ENCODE data around the gene TNRC6A. TPM values are rescaled to one million over a fixed set of nuclear protein-coding genes. Genes with fewer than 3 reads are reported as not detected.

The TNRC6A gene
- total and polyA plus RNA-seq, 2 experiments from 2014 or later = 93.1 to 124 TPM

DNA sequence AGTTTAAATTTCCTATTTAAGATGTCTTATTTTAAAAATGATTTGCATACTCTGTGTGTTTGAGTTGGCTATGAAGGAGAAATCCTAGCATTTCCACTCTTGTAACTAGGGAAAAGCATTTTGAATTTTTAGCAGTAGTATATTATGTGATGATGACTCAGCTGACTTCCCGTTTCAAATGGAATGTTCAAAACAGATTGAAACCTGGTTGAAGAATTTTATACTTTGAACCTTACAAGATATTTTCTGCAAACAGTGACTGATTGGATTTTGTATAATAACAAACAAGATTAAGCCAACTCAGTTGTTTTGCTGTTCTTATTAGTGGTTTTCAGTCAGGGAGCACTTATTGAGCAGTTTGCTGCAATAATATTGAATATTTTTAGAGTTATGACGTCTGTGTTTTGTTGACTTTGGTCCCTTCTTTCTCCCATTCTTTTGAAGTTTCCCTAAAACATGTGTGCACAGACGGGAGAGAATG lies 8.0 kb downstream of the TNRC6A start:
- Histone ChIP-seq H2AFZ (no peak overlapping the region), H3K27me3 (ENCODE audit: insufficient read depth) (no peaks in the 10 kb centered on the region), H3K27ac (ENCODE audit: low read depth) (0 out of 2 replicates have a peak overlapping the region, but pooled peaks have one; percentile 8), H4K20me1 (replicated peaks; ENCODE audit: insufficient read depth) (peaks cover 98% of the 10 kb centered on the region), H3K4me3 (0 out of 2 replicates have a peak overlapping the region, but pooled peaks have one; percentile 3), H3K4me2 (peak overlapping the region; percentile 22; the same call in 1 of the 2 replicates), H3K36me3 (ENCODE audit: insufficient read depth) (peaks cover 14% of the 10 kb centered on the region; the same call in 1 of the 2 replicates), H3K79me2 (replicated peaks; ENCODE audit: insufficient read depth) (peaks cover 100% of the 10 kb centered on the region), H3K4me1 (ENCODE audit: insufficient read depth) (peaks cover 88% of the 10 kb centered on the region), H3F3A (replicated peaks; ENCODE audit: low read depth) (no peaks in the 10 kb centered on the region), H3K9me2 (ENCODE audit: insufficient read depth) (no peaks in the 10 kb centered on the region)
- TF ChIP-seq EZH2 (IDR thresholded peaks at IDR 0.05; ENCODE audit: low read depth, unreplicated experiment) (no peak), ZNF114 (CRISPR knock-in tag; IDR thresholded peaks at IDR 0.05) (no peak), POLR2AphosphoS5 (IDR thresholded peaks at IDR 0.05; ENCODE audit: low read depth) (no peak), CREB1 (CRISPR knock-in tag; IDR thresholded peaks at IDR 0.05; ENCODE audit: low read depth) (no peak), NANOG (IDR thresholded peaks at IDR 0.05; ENCODE audit: borderline replicate concordance) (no peak)
- TF ChIP-seq, protein P1, sequence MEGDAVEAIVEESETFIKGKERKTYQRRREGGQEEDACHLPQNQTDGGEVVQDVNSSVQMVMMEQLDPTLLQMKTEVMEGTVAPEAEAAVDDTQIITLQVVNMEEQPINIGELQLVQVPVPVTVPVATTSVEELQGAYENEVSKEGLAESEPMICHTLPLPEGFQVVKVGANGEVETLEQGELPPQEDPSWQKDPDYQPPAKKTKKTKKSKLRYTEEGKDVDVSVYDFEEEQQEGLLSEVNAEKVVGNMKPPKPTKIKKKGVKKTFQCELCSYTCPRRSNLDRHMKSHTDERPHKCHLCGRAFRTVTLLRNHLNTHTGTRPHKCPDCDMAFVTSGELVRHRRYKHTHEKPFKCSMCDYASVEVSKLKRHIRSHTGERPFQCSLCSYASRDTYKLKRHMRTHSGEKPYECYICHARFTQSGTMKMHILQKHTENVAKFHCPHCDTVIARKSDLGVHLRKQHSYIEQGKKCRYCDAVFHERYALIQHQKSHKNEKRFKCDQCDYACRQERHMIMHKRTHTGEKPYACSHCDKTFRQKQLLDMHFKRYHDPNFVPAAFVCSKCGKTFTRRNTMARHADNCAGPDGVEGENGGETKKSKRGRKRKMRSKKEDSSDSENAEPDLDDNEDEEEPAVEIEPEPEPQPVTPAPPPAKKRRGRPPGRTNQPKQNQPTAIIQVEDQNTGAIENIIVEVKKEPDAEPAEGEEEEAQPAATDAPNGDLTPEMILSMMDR (conservative IDR thresholded peaks at IDR 0.05; ENCODE audit: low read depth in 2 of 2) = no peak
- H3K27me3 Mint-ChIP-seq (ENCODE audit: insufficient read depth, low read depth, poor library complexity) = no peaks in the 10 kb centered on the region
- H3K4me3 Mint-ChIP-seq = no peak overlapping the region
- peak overlapping the region; percentile 25; the same call in 1 of the 2 replicates for H3K27ac Mint-ChIP-seq
- no peak for ATAC-seq
- DNase-seq (ENCODE audit: low spot score) = no peak
- peaks cover 78% of the 10 kb centered on the region for H3K4me1 Mint-ChIP-seq
- H3K9me3 Mint-ChIP-seq = no peaks in the 10 kb centered on the region; the same call in 2 of the 3 replicates
- H3K36me3 Mint-ChIP-seq (ENCODE audit: low read depth) = peaks cover 38% of the 10 kb centered on the region

DNA sequence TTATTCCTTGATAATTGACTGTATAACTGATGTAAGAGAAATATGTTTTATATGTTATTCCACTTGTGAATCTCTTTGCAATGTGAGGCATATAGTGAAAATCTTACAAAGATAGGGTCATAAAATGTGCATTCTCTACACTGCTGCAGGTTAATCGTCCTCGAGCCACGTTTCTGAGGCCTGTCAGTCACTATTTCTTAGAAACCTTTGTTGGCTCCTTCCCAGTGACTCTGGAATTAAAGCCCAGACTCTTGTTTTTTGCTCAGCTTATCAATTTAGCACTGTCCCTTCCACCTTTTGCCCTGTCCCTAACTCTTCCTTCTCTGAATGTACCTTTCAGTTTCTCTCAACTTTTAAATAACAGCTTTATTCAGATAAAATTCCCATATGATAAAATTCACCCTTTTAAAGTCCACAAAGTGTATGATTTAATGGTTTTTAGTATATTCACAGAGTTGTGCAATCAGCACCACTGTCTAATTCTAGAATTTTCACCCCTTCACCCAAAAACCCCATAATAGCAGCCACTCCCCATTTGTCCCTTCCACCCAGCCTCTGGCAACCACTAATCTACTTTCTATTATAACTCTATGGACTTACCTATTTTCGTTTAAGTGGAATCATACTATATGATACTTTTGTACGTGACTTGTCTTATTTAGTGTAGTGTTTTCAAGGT lies 8.6 kb downstream of the TNRC6A start:
- DNase-seq (ENCODE audit: low spot score) = no peak
- Histone ChIP-seq H3K4me1 (ENCODE audit: insufficient read depth) (peaks cover 88% of the 10 kb centered on the region), H3K27ac (ENCODE audit: low read depth) (no peak overlapping the region; the same call in 1 of the 2 replicates), H3K36me3 (ENCODE audit: insufficient read depth) (peaks cover 8% of the 10 kb centered on the region; the same call in 1 of the 2 replicates), H3K4me2 (0 out of 2 replicates have a peak overlapping the region, but pooled peaks have one; percentile 22), H3K27me3 (ENCODE audit: insufficient read depth) (no peaks in the 10 kb centered on the region), H3K9me2 (ENCODE audit: insufficient read depth) (no peaks in the 10 kb centered on the region), H3K4me3 (no peak overlapping the region), H2AFZ (no peak overlapping the region), H3F3A (replicated peaks; ENCODE audit: low read depth) (no peaks in the 10 kb centered on the region), H4K20me1 (replicated peaks; ENCODE audit: insufficient read depth) (peaks cover 98% of the 10 kb centered on the region), H3K79me2 (replicated peaks; ENCODE audit: insufficient read depth) (peaks cover 100% of the 10 kb centered on the region)
- peak overlapping the region; percentile 25; the same call in 1 of the 2 replicates for H3K27ac Mint-ChIP-seq
- H3K9me3 Mint-ChIP-seq = no peaks in the 10 kb centered on the region; the same call in 2 of the 3 replicates
- no peak overlapping the region for H3K4me3 Mint-ChIP-seq
- no peak for ATAC-seq
- H3K27me3 Mint-ChIP-seq (ENCODE audit: insufficient read depth, low read depth, poor library complexity) = no peaks in the 10 kb centered on the region
- TF ChIP-seq JUNB (IDR thresholded peaks at IDR 0.05; ENCODE audit: unreplicated experiment) = no peak
- TF ChIP-seq ZNF331 (CRISPR knock-in tag; IDR thresholded peaks at IDR 0.05; ENCODE audit: low read depth) = no peak
- TF ChIP-seq STAT1 (IDR thresholded peaks at IDR 0.05; ENCODE audit: unreplicated experiment) = no peak
- TF ChIP-seq, protein P2, sequence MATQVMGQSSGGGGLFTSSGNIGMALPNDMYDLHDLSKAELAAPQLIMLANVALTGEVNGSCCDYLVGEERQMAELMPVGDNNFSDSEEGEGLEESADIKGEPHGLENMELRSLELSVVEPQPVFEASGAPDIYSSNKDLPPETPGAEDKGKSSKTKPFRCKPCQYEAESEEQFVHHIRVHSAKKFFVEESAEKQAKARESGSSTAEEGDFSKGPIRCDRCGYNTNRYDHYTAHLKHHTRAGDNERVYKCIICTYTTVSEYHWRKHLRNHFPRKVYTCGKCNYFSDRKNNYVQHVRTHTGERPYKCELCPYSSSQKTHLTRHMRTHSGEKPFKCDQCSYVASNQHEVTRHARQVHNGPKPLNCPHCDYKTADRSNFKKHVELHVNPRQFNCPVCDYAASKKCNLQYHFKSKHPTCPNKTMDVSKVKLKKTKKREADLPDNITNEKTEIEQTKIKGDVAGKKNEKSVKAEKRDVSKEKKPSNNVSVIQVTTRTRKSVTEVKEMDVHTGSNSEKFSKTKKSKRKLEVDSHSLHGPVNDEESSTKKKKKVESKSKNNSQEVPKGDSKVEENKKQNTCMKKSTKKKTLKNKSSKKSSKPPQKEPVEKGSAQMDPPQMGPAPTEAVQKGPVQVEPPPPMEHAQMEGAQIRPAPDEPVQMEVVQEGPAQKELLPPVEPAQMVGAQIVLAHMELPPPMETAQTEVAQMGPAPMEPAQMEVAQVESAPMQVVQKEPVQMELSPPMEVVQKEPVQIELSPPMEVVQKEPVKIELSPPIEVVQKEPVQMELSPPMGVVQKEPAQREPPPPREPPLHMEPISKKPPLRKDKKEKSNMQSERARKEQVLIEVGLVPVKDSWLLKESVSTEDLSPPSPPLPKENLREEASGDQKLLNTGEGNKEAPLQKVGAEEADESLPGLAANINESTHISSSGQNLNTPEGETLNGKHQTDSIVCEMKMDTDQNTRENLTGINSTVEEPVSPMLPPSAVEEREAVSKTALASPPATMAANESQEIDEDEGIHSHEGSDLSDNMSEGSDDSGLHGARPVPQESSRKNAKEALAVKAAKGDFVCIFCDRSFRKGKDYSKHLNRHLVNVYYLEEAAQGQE (IDR thresholded peaks at IDR 0.05; ENCODE audit: unreplicated experiment) = no peak
- no peak for TF ChIP-seq EZH2 (IDR thresholded peaks at IDR 0.05; ENCODE audit: low read depth, unreplicated experiment)
- TF ChIP-seq CREB1 (CRISPR knock-in tag; IDR thresholded peaks at IDR 0.05; ENCODE audit: low read depth) = no peak
- TF ChIP-seq, protein P3, sequence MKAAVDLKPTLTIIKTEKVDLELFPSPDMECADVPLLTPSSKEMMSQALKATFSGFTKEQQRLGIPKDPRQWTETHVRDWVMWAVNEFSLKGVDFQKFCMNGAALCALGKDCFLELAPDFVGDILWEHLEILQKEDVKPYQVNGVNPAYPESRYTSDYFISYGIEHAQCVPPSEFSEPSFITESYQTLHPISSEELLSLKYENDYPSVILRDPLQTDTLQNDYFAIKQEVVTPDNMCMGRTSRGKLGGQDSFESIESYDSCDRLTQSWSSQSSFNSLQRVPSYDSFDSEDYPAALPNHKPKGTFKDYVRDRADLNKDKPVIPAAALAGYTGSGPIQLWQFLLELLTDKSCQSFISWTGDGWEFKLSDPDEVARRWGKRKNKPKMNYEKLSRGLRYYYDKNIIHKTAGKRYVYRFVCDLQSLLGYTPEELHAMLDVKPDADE (IDR thresholded peaks at IDR 0.05) = no peak
- no peak for TF ChIP-seq POLR2AphosphoS5 (IDR thresholded peaks at IDR 0.05; ENCODE audit: low read depth)
- TF ChIP-seq, protein P1 (conservative IDR thresholded peaks at IDR 0.05; ENCODE audit: low read depth in 2 of 2) = no peak
- TF ChIP-seq EZH2phosphoT487 (IDR thresholded peaks at IDR 0.05; ENCODE audit: unreplicated experiment) = no peak
- H3K36me3 Mint-ChIP-seq (ENCODE audit: low read depth) = peaks cover 31% of the 10 kb centered on the region
- peaks cover 80% of the 10 kb centered on the region for H3K4me1 Mint-ChIP-seq
